GM18519 (cell line): ENCODE measurements around the gene RRH.

Experiments
- ATAC-seq: cut with Tn5 transposase; IDR thresholded peaks from one replicate; pipeline ENCODE4 v1.9.1; 2021; ENCODE audit warnings: mild to moderate bottlenecking, moderate library complexity; ENCODE audit not compliant: unreplicated experiment, low FRiP score

Gene RRH

GRCh38 chr4:109879636-109880314 lies 52.0 kb downstream of the RRH start:
- ATAC-seq = no peak

GRCh38 chr4:109886303-109886702 lies 58.5 kb downstream of the RRH start:
- no peak for ATAC-seq

- no peak for ATAC-seq
These were observed 59.3 kb downstream of the RRH start for GRCh38 chr4:109887071-109887470.

GRCh38 chr4:109890076-109890475 lies 62.3 kb downstream of the RRH start:
- ATAC-seq = no peak
